Measurements from ENCODE around the gene CFAP43. TPM values are rescaled to one million over a fixed set of nuclear protein-coding genes. Genes with fewer than 3 reads are reported as not detected.

The CFAP43 gene
- total and polyA plus RNA-seq, 2 donors (not counting 1 experiment from before 2014, with no cell fraction given), result 0.12 TPM; not detected in 1

GRCh38 chr10:104242545-104242944 is 10.4 kb upstream of the CFAP43 start:
- H3K4me2 ChIP-seq (replicated peaks; ENCODE audit: low read depth, low read length, poor library complexity, severe bottlenecking), result no peak overlapping the region
- ChIA-PET POLR2A (interaction anchor here (0.5 kb wide), 1 partner anchor 904 kb away, joined by 4 read pairs; no protein-coding TSS in a partner anchor), CTCF (no interaction called here)
- DNase-seq (no peak), ATAC-seq (ENCODE audit: low read depth) (no peak)
- H3K9ac ChIP-seq (ENCODE audit: low read length), result no peak overlapping the region
- no peaks in the 10 kb centered on the region for H3K36me3 ChIP-seq (replicated peaks in 1 of 2; ENCODE audit: control extremely low read depth in 1 of 2, control insufficient read depth in 1 of 2, extremely low read depth in 1 of 2, insufficient read depth in 2 of 2, low read length in 1 of 2)
- Mint-ChIP-seq H3K9me3 (ENCODE audit: insufficient read depth) (no peaks in the 10 kb centered on the region), H3K27me3 (peaks cover 43% of the 10 kb centered on the region), H3K4me3 (no peak overlapping the region), H3K27ac (no peak overlapping the region), H3K4me1 (no peaks in the 10 kb centered on the region)
- H3K4me1 ChIP-seq (ENCODE audit: control insufficient read depth in 2 of 2, insufficient read depth in 2 of 2, low read length in 2 of 2), result no peaks in the 10 kb centered on the region
- peaks cover 0 to 11% (median 3%) of the 10 kb centered on the region in 4 experiments for H3K27me3 ChIP-seq (replicated peaks in 1 of 4; ENCODE audit: control extremely low read depth in 1 of 4, control insufficient read depth in 3 of 4, insufficient read depth in 4 of 4, low read length in 3 of 4)
- no peaks in the 10 kb centered on the region for H4K20me1 ChIP-seq (ENCODE audit: control insufficient read depth, insufficient read depth, low read length, poor library complexity, severe bottlenecking)
- TF ChIP-seq EZH2 (IDR thresholded peaks at IDR 0.05; ENCODE audit: borderline replicate concordance, insufficient read depth, low read depth, low read length, poor library complexity, severe bottlenecking), result no peak
- TF ChIP-seq CTCF (IDR thresholded peaks at IDR 0.05), result no peak
- intact Hi-C loops (cut with micrococcal nuclease), result no loop called here
- no peaks in the 10 kb centered on the region for H3K79me2 ChIP-seq (ENCODE audit: control insufficient read depth, insufficient read depth, low read length)
- no peak overlapping the region for H3K4me3 ChIP-seq (ENCODE audit: control extremely low read depth in 1 of 5, extremely low read depth in 1 of 5, insufficient read depth in 1 of 5, low read depth in 2 of 5, low read length in 4 of 5)
- no peak overlapping the region for H2AFZ ChIP-seq (ENCODE audit: insufficient read depth, low read depth, low read length, poor library complexity, severe bottlenecking)
- no peak overlapping the region for H3K27ac ChIP-seq (ENCODE audit: low read length in 2 of 2)
- H3K9me3 ChIP-seq (ENCODE audit: control extremely low read depth in 1 of 3, control insufficient read depth in 2 of 3, insufficient read depth in 1 of 3, low read length in 2 of 3), result peaks cover 0 to 6% (median 0%) of the 10 kb centered on the region in 3 donors

GRCh38 chr10:104240078-104240477 is 7.9 kb upstream of the CFAP43 start:
- peaks cover 0 to 3% (median 2%) of the 10 kb centered on the region in 3 donors for H3K9me3 ChIP-seq (ENCODE audit: control extremely low read depth in 1 of 3, control insufficient read depth in 2 of 3, insufficient read depth in 1 of 3, low read length in 2 of 3)
- H3K4me2 ChIP-seq (replicated peaks; ENCODE audit: low read depth, low read length, poor library complexity, severe bottlenecking), result no peak overlapping the region
- H3K79me2 ChIP-seq (ENCODE audit: control insufficient read depth, insufficient read depth, low read length), result no peaks in the 10 kb centered on the region
- DNase-seq, result no peak
- Mint-ChIP-seq H3K27ac (no peak overlapping the region), H3K9me3 (ENCODE audit: insufficient read depth) (peaks cover 4% of the 10 kb centered on the region), H3K4me3 (no peak overlapping the region), H3K27me3 (peaks cover 60% of the 10 kb centered on the region), H3K4me1 (no peaks in the 10 kb centered on the region)
- no peaks in the 10 kb centered on the region for H3K4me1 ChIP-seq (ENCODE audit: control insufficient read depth in 2 of 2, insufficient read depth in 2 of 2, low read length in 2 of 2)
- TF ChIP-seq CTCF (IDR thresholded peaks at IDR 0.05), result no peak
- TF ChIP-seq EZH2 (IDR thresholded peaks at IDR 0.05; ENCODE audit: borderline replicate concordance, insufficient read depth, low read depth, low read length, poor library complexity, severe bottlenecking), result no peak
- H3K27me3 ChIP-seq (replicated peaks in 1 of 4; ENCODE audit: control extremely low read depth in 1 of 4, control insufficient read depth in 3 of 4, insufficient read depth in 4 of 4, low read length in 3 of 4), result peaks cover 0 to 11% (median 3%) of the 10 kb centered on the region in 4 experiments
- CTCF ChIA-PET, result no interaction called here
- H3K27ac ChIP-seq (ENCODE audit: low read length in 2 of 2), result no peak overlapping the region
- no peaks in the 10 kb centered on the region for H3K36me3 ChIP-seq (replicated peaks in 1 of 2; ENCODE audit: control extremely low read depth in 1 of 2, control insufficient read depth in 1 of 2, extremely low read depth in 1 of 2, insufficient read depth in 2 of 2, low read length in 1 of 2)
- H4K20me1 ChIP-seq (ENCODE audit: control insufficient read depth, insufficient read depth, low read length, poor library complexity, severe bottlenecking), result no peaks in the 10 kb centered on the region
- H2AFZ ChIP-seq (ENCODE audit: insufficient read depth, low read depth, low read length, poor library complexity, severe bottlenecking), result no peak overlapping the region
- no peak overlapping the region for H3K4me3 ChIP-seq (ENCODE audit: control extremely low read depth in 1 of 5, extremely low read depth in 1 of 5, insufficient read depth in 1 of 5, low read depth in 2 of 5, low read length in 4 of 5)
- intact Hi-C loops (cut with micrococcal nuclease), result no loop called here
- WGBS (ENCODE audit: insufficient coverage), result 0% methylated on average over 1 of the region's 2 CpGs
- no peak overlapping the region for H3K9ac ChIP-seq (ENCODE audit: low read length)
- POLR2A ChIA-PET, result no interaction called here
- ATAC-seq (ENCODE audit: low read depth), result no peak
